GM23338 (cell line): Measurements from ENCODE around the gene MYRFL. TPM values are rescaled to one million over a fixed set of nuclear protein-coding genes. Genes with fewer than 3 reads are reported as not detected.

Experiments used
- ATAC-seq: fragments of 200-7000 bp; cut with Tn5 transposase; 3 replicates; pipeline ENCODE4 v1.9.1; 2020
- DNase-seq: peaks from one replicate; pipeline ENCODE4 v3.0.0-alpha.2; 2015; ENCODE audit warnings: low spot score
- H2AFZ ChIP-seq: fragments of 200-600 bp; sonication (generic); 2 replicates; pipeline ENCODE4 v1.8.0; 2016; ENCODE audit warnings: antibody characterized with exemption, mild to moderate bottlenecking, moderate library complexity
- H3F3A ChIP-seq: fragments of 200-600 bp; sonication (generic); replicated peaks from 2 replicates; pipeline ENCODE4 v1.8.0; 2017; ENCODE audit warnings: antibody characterized with exemption, mixed run types, low read depth
- H3K27ac ChIP-seq: fragments of 200-600 bp; sonication (generic); 2 replicates; pipeline ENCODE4 v1.6.1; 2016; ENCODE audit warnings: low read depth
- H3K27me3 ChIP-seq: fragments of 200-600 bp; sonication (generic); 2 replicates; pipeline ENCODE4 v1.8.0; 2016; ENCODE audit warnings: mild to moderate bottlenecking, mixed run types, moderate library complexity; ENCODE audit not compliant: insufficient read depth
- H3K36me3 ChIP-seq: fragments of 200-600 bp; sonication (generic); 2 replicates; pipeline ENCODE4 v1.8.0; 2016; ENCODE audit warnings: mild to moderate bottlenecking; ENCODE audit not compliant: insufficient read depth
- H3K4me1 ChIP-seq: fragments of 200-600 bp; sonication (generic); 2 replicates; pipeline ENCODE4 v1.8.0; 2016; ENCODE audit warnings: mild to moderate bottlenecking, moderate library complexity; ENCODE audit not compliant: insufficient read depth
- H3K4me2 ChIP-seq: fragments of 200-600 bp; sonication (generic); 2 replicates; pipeline ENCODE4 v1.7.1; 2017; ENCODE audit warnings: mixed run types
- H3K4me3 ChIP-seq: fragments of 200-600 bp; sonication (generic); 2 replicates; pipeline ENCODE4 v1.6.1; 2016; ENCODE audit warnings: mixed run types
- H3K79me2 ChIP-seq: fragments of 200-600 bp; sonication (generic); replicated peaks from 2 replicates; pipeline ENCODE4 v1.8.0; 2017; ENCODE audit warnings: mild to moderate bottlenecking; ENCODE audit not compliant: insufficient read depth
- H3K9me2 ChIP-seq: fragments of 200-600 bp; sonication (generic); 2 replicates; pipeline ENCODE4 v1.8.0; 2017; ENCODE audit not compliant: insufficient read depth
- H4K20me1 ChIP-seq: fragments of 200-600 bp; sonication (generic); replicated peaks from 2 replicates; pipeline ENCODE4 v1.8.0; 2017; ENCODE audit warnings: mild to moderate bottlenecking; ENCODE audit not compliant: insufficient read depth
- H3K27ac Mint-ChIP-seq: 2 replicates; pipeline ENCODE4 v1.8.0; 2020; ENCODE audit warnings: inconsistent platforms, mild to moderate bottlenecking, moderate library complexity, mixed read lengths
- H3K27me3 Mint-ChIP-seq: 3 replicates; pipeline ENCODE4 v1.8.0; 2022; ENCODE audit warnings: low read depth, mild to moderate bottlenecking, moderate library complexity, mixed read lengths, inconsistent platforms; ENCODE audit not compliant: insufficient read depth, poor library complexity
- H3K36me3 Mint-ChIP-seq: 3 replicates; pipeline ENCODE4 v1.8.0; 2021; ENCODE audit warnings: low read depth, mild to moderate bottlenecking, inconsistent platforms, moderate library complexity, mixed read lengths
- H3K4me1 Mint-ChIP-seq: 3 replicates; pipeline ENCODE4 v1.8.0; 2020; ENCODE audit warnings: mild to moderate bottlenecking, inconsistent platforms, mixed read lengths
- H3K4me3 Mint-ChIP-seq: 3 replicates; pipeline ENCODE4 v1.8.0; 2021; ENCODE audit warnings: moderate library complexity, mild to moderate bottlenecking, inconsistent platforms, mixed read lengths
- H3K9me3 Mint-ChIP-seq: 3 replicates; pipeline ENCODE4 v1.8.0; 2020; ENCODE audit warnings: moderate library complexity, mild to moderate bottlenecking, inconsistent platforms, mixed read lengths
- EZH2 ChIP-seq: fragments of 200-600 bp; sonication (generic); IDR thresholded peaks from one replicate; pipeline ENCODE4 v1.8.0; 2017; ENCODE audit warnings: antibody characterized with exemption, mild to moderate bottlenecking, low read depth; ENCODE audit not compliant: unreplicated experiment
- EZH2phosphoT487 ChIP-seq: fragments of 200-600 bp; sonication (generic); IDR thresholded peaks from one replicate; pipeline ENCODE4 v1.8.1; 2018; ENCODE audit warnings: antibody characterized with exemption; ENCODE audit not compliant: unreplicated experiment
- JUNB ChIP-seq: IDR thresholded peaks from one replicate; pipeline ENCODE4 v1.6.1; 2016; ENCODE audit warnings: antibody characterized with exemption; ENCODE audit not compliant: unreplicated experiment
- STAT1 ChIP-seq: IDR thresholded peaks from one replicate; pipeline ENCODE4 v1.6.1; 2016; ENCODE audit warnings: antibody characterized with exemption; ENCODE audit not compliant: unreplicated experiment
- ZNF114 ChIP-seq: fragments of 250-450 bp; sonication (Bioruptor Pico); IDR thresholded peaks from 2 replicates; pipeline ENCODE4 v1.5.0; 2020; ENCODE audit warnings: mild to moderate bottlenecking, moderate library complexity
- ZNF331 ChIP-seq: fragments of 250-450 bp; sonication (Bioruptor Pico); IDR thresholded peaks from 2 replicates; pipeline ENCODE4 v1.5.0; 2020; ENCODE audit warnings: low read depth, mild to moderate bottlenecking, moderate library complexity
- polyA plus RNA-seq: library from polyadenylated mRNA; unstranded; fragments of >200 nt; fragmentation: Nextera tagmentation; extraction: Ambion mirVana; gene quantifications from 2 replicates; pipeline ENCODE4 v1.2.1, GENCODE V29; 2016
- total RNA-seq: library from RNA; depleted of rRNA; stranded (reverse); fragments of >200 nt; shearing (Covaris generic); gene quantifications from 2 replicates; pipeline ENCODE4 v1.2.3, GENCODE V29; 2014
- TF ChIP-seq, protein P1 (sequence below), 2 experiments: fragments of 200-600 bp in 1 of 2; sonication (generic) in 1 of 2; conservative IDR thresholded peaks; 2 replicates each; pipeline versions ENCODE4 v1.5.1 to v1.6.1; 2016 to 2017; ENCODE audit warnings: antibody characterized with exemption in 2 of 2, low read depth in 2 of 2, mild to moderate bottlenecking in 2 of 2, moderate library complexity in 1 of 2
- TF ChIP-seq, protein P2 (sequence below): IDR thresholded peaks from 2 replicates; pipeline ENCODE4 v1.6.1; 2016; ENCODE audit warnings: antibody characterized with exemption
- TF ChIP-seq, protein P3 (sequence below): fragments of 250-450 bp; sonication (Bioruptor Pico); IDR thresholded peaks from 2 replicates; pipeline ENCODE4 v1.5.0; 2020; ENCODE audit warnings: mild to moderate bottlenecking, moderate library complexity
- TF ChIP-seq, protein P4 (sequence below): IDR thresholded peaks from one replicate; pipeline ENCODE4 v1.6.1; 2018; ENCODE audit warnings: antibody characterized with exemption; ENCODE audit not compliant: unreplicated experiment

The MYRFL gene
- total and polyA plus RNA-seq, 2 experiments from 2014 or later, result 2.3 to 2.8 TPM

DNA sequence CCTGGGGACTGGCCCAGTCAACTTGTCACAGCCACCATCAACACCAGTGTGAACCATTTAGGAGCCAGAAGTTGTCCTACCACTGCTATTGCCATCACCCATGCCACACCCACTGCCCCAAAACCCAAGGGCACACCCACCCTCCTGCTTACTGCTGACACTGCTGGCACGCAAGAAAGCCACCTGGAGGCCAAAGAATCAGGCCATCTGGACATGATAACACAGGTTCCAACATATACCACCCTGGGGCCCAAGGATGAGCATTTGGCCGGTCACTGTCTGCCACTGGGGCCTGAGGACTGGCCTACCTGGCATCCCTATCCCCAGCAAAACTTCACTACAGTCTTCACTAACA, 181.6 kb downstream of the MYRFL start (continued):
- TF ChIP-seq, protein P1, sequence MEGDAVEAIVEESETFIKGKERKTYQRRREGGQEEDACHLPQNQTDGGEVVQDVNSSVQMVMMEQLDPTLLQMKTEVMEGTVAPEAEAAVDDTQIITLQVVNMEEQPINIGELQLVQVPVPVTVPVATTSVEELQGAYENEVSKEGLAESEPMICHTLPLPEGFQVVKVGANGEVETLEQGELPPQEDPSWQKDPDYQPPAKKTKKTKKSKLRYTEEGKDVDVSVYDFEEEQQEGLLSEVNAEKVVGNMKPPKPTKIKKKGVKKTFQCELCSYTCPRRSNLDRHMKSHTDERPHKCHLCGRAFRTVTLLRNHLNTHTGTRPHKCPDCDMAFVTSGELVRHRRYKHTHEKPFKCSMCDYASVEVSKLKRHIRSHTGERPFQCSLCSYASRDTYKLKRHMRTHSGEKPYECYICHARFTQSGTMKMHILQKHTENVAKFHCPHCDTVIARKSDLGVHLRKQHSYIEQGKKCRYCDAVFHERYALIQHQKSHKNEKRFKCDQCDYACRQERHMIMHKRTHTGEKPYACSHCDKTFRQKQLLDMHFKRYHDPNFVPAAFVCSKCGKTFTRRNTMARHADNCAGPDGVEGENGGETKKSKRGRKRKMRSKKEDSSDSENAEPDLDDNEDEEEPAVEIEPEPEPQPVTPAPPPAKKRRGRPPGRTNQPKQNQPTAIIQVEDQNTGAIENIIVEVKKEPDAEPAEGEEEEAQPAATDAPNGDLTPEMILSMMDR (conservative IDR thresholded peaks at IDR 0.05; ENCODE audit: low read depth in 2 of 2), result no peak
- TF ChIP-seq JUNB, result no peak

DNA sequence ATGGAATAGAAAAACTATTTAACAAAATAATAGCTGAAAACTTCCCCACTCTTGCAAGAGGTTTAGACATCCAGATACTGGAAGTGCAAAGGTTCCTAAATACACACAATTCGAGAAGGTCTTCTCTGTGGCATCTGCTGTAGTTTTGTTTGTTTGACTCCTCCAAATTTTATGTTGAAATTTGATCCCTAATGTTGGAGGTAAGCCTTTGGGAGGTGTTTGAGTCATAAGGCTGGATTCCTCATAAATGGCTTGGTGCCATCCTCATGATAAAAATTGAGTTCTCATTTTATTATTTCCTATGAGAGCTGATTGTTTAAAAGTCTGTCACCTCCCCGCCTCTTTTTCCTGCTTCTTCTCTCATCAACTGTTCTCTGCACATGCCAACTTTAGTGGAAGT, 182.7 kb downstream of the MYRFL start:
- Mint-ChIP-seq H3K27ac (no peak overlapping the region), H3K27me3 (peaks cover 2% of the 10 kb centered on the region), H3K4me1 (peaks cover 5% of the 10 kb centered on the region), H3K4me3 (no peak overlapping the region), H3K9me3 (peaks cover 11% of the 10 kb centered on the region; the same call in 2 of the 3 replicates), H3K36me3 (peaks cover 19% of the 10 kb centered on the region; the same call in 1 of the 3 replicates)
- no peak overlapping the region for H3K27ac ChIP-seq
- no peak overlapping the region for H3K4me3 ChIP-seq
- DNase-seq, result no peak
- H3F3A ChIP-seq, result no peaks in the 10 kb centered on the region
- no peaks in the 10 kb centered on the region for H4K20me1 ChIP-seq
- no peak for ATAC-seq
- H3K4me2 ChIP-seq, result no peak overlapping the region
- no peaks in the 10 kb centered on the region; the same call in 1 of the 2 replicates for H3K9me2 ChIP-seq
- H3K36me3 ChIP-seq, result peaks cover 4% of the 10 kb centered on the region; the same call in 1 of the 2 replicates
- peaks cover 3% of the 10 kb centered on the region; the same call in 1 of the 2 replicates for H3K4me1 ChIP-seq
- H3K79me2 ChIP-seq, result no peaks in the 10 kb centered on the region
- no peaks in the 10 kb centered on the region for H3K27me3 ChIP-seq
- no peak overlapping the region for H2AFZ ChIP-seq
- TF ChIP-seq ZNF114 (CRISPR knock-in tag) (no peak), EZH2phosphoT487 (no peak), EZH2 (no peak), STAT1 (no peak), ZNF331 (no peak)
- TF ChIP-seq, protein P2, sequence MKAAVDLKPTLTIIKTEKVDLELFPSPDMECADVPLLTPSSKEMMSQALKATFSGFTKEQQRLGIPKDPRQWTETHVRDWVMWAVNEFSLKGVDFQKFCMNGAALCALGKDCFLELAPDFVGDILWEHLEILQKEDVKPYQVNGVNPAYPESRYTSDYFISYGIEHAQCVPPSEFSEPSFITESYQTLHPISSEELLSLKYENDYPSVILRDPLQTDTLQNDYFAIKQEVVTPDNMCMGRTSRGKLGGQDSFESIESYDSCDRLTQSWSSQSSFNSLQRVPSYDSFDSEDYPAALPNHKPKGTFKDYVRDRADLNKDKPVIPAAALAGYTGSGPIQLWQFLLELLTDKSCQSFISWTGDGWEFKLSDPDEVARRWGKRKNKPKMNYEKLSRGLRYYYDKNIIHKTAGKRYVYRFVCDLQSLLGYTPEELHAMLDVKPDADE, result no peak
- TF ChIP-seq, protein P3, sequence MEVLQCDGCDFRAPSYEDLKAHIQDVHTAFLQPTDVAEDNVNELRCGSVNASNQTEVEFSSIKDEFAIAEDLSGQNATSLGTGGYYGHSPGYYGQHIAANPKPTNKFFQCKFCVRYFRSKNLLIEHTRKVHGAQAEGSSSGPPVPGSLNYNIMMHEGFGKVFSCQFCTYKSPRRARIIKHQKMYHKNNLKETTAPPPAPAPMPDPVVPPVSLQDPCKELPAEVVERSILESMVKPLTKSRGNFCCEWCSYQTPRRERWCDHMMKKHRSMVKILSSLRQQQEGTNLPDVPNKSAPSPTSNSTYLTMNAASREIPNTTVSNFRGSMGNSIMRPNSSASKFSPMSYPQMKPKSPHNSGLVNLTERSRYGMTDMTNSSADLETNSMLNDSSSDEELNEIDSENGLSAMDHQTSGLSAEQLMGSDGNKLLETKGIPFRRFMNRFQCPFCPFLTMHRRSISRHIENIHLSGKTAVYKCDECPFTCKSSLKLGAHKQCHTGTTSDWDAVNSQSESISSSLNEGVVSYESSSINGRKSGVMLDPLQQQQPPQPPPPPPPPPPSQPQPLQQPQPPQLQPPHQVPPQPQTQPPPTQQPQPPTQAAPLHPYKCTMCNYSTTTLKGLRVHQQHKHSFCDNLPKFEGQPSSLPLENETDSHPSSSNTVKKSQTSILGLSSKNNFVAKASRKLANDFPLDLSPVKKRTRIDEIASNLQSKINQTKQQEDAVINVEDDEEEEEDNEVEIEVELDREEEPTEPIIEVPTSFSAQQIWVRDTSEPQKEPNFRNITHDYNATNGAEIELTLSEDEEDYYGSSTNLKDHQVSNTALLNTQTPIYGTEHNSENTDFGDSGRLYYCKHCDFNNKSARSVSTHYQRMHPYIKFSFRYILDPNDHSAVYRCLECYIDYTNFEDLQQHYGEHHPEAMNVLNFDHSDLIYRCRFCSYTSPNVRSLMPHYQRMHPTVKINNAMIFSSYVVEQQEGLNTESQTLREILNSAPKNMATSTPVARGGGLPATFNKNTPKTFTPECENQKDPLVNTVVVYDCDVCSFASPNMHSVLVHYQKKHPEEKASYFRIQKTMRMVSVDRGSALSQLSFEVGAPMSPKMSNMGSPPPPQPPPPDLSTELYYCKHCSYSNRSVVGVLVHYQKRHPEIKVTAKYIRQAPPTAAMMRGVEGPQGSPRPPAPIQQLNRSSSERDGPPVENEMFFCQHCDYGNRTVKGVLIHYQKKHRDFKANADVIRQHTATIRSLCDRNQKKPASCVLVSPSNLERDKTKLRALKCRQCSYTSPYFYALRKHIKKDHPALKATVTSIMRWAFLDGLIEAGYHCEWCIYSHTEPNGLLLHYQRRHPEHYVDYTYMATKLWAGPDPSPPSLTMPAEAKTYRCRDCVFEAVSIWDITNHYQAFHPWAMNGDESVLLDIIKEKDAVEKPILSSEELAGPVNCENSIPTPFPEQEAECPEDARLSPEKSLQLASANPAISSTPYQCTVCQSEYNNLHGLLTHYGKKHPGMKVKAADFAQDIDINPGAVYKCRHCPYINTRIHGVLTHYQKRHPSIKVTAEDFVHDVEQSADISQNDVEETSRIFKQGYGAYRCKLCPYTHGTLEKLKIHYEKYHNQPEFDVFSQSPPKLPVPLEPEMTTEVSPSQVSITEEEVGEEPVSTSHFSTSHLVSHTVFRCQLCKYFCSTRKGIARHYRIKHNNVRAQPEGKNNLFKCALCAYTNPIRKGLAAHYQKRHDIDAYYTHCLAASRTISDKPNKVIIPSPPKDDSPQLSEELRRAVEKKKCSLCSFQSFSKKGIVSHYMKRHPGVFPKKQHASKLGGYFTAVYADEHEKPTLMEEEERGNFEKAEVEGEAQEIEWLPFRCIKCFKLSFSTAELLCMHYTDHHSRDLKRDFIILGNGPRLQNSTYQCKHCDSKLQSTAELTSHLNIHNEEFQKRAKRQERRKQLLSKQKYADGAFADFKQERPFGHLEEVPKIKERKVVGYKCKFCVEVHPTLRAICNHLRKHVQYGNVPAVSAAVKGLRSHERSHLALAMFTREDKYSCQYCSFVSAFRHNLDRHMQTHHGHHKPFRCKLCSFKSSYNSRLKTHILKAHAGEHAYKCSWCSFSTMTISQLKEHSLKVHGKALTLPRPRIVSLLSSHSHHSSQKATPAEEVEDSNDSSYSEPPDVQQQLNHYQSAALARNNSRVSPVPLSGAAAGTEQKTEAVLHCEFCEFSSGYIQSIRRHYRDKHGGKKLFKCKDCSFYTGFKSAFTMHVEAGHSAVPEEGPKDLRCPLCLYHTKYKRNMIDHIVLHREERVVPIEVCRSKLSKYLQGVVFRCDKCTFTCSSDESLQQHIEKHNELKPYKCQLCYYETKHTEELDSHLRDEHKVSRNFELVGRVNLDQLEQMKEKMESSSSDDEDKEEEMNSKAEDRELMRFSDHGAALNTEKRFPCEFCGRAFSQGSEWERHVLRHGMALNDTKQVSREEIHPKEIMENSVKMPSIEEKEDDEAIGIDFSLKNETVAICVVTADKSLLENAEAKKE (CRISPR knock-in tag), result no peak
- TF ChIP-seq, protein P1 (conservative IDR thresholded peaks at IDR 0.05; ENCODE audit: low read depth in 2 of 2), result no peak
- TF ChIP-seq, protein P4, sequence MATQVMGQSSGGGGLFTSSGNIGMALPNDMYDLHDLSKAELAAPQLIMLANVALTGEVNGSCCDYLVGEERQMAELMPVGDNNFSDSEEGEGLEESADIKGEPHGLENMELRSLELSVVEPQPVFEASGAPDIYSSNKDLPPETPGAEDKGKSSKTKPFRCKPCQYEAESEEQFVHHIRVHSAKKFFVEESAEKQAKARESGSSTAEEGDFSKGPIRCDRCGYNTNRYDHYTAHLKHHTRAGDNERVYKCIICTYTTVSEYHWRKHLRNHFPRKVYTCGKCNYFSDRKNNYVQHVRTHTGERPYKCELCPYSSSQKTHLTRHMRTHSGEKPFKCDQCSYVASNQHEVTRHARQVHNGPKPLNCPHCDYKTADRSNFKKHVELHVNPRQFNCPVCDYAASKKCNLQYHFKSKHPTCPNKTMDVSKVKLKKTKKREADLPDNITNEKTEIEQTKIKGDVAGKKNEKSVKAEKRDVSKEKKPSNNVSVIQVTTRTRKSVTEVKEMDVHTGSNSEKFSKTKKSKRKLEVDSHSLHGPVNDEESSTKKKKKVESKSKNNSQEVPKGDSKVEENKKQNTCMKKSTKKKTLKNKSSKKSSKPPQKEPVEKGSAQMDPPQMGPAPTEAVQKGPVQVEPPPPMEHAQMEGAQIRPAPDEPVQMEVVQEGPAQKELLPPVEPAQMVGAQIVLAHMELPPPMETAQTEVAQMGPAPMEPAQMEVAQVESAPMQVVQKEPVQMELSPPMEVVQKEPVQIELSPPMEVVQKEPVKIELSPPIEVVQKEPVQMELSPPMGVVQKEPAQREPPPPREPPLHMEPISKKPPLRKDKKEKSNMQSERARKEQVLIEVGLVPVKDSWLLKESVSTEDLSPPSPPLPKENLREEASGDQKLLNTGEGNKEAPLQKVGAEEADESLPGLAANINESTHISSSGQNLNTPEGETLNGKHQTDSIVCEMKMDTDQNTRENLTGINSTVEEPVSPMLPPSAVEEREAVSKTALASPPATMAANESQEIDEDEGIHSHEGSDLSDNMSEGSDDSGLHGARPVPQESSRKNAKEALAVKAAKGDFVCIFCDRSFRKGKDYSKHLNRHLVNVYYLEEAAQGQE, result no peak
